B cell (primary cell): ENCODE data around the gene CEP128. TPM values are rescaled to one million over a fixed set of nuclear protein-coding genes. Genes with fewer than 3 reads are reported as not detected.

Experiments used
- ATAC-seq: fragments of 200-7000 bp; cut with Tn5 transposase; one replicate; pipeline ENCODE4 v1.10.0; 2021; ENCODE audit warnings: low read depth, mild to moderate bottlenecking, moderate number of reproducible peaks, moderate library complexity
- CTCF ChIA-PET: fragments of 350-600 bp; sonication (Branson Sonifier 250); formaldehyde crosslinking; loops from one replicate; lab custom pipeline; 2021; ENCODE audit warnings: antibody characterized with exemption, inconsistent platforms; lab: Charles Lee
- POLR2A ChIA-PET: fragments of 350-600 bp; sonication (Branson Sonifier 250); formaldehyde crosslinking; loops from one replicate; lab custom pipeline; 2021; ENCODE audit warnings: antibody characterized with exemption; lab: Charles Lee
- DNase-seq: peaks from one replicate; pipeline ENCODE4 v3.0.0; 2013
- H2AFZ ChIP-seq: 2 replicates; pipeline ENCODE4 v1.6.1; 2012; ENCODE audit warnings: mild to moderate bottlenecking, low read depth, low read length; ENCODE audit not compliant: insufficient read depth, poor library complexity, severe bottlenecking
- H3K27ac ChIP-seq, 2 donors: 1 replicate in 1 of 2; 2 replicates in 1 of 2; pipeline ENCODE4 v1.5.1; 2012 to 2013; ENCODE audit warnings: low read length in 2 of 2, mild to moderate bottlenecking in 2 of 2, moderate library complexity in 1 of 2
- H3K27me3 ChIP-seq, 4 experiments: fragments of 200-600 bp in 1 of 4; sonication (generic) in 1 of 4; replicated peaks in 1 of 4; 1 replicate in 2 of 4; 2 replicates in 2 of 4; pipeline versions ENCODE4 v1.6.1 to v1.7.0; 2013 to 2016; ENCODE audit warnings: low read length in 3 of 4, mild to moderate bottlenecking in 2 of 4, mixed read lengths in 1 of 4, moderate library complexity in 1 of 4; ENCODE audit not compliant: insufficient read depth in 4 of 4, control insufficient read depth in 3 of 4; ENCODE audit errors: control extremely low read depth in 1 of 4
- H3K36me3 ChIP-seq, 2 experiments: replicated peaks in 1 of 2; 1 replicate in 1 of 2; 2 replicates in 1 of 2; pipeline versions ENCODE4 v1.6.1 to v1.7.1; 2013; ENCODE audit warnings: low read length in 1 of 2; ENCODE audit not compliant: insufficient read depth in 2 of 2, control insufficient read depth in 1 of 2; ENCODE audit errors: control extremely low read depth in 1 of 2, extremely low read depth in 1 of 2
- H3K4me1 ChIP-seq, 2 donors: fragments of 200-600 bp in 1 of 2; sonication (generic) in 1 of 2; 1 replicate in 1 of 2; 2 replicates in 1 of 2; pipeline versions ENCODE4 v1.5.1 to v1.6.1; 2013 to 2017; ENCODE audit warnings: low read length in 2 of 2; ENCODE audit not compliant: control insufficient read depth in 2 of 2, insufficient read depth in 2 of 2
- H3K4me2 ChIP-seq: replicated peaks from 2 replicates; pipeline ENCODE3; 2012; ENCODE audit warnings: mild to moderate bottlenecking, low read depth, low read length; ENCODE audit not compliant: poor library complexity, severe bottlenecking
- H3K4me3 ChIP-seq, 5 experiments: fragments of 200-600 bp in 1 of 5; sonication (generic) in 1 of 5; 1 replicate in 3 of 5; 2 replicates in 2 of 5; pipeline versions ENCODE4 v1.5.1 to v1.7.0; 2011 to 2016; ENCODE audit warnings: low read length in 4 of 5, mild to moderate bottlenecking in 4 of 5, low read depth in 2 of 5, control low read depth in 1 of 5, moderate library complexity in 1 of 5; ENCODE audit not compliant: insufficient read depth in 1 of 5; ENCODE audit errors: control extremely low read depth in 1 of 5, extremely low read depth in 1 of 5
- H3K79me2 ChIP-seq: fragments of 200-600 bp; sonication (generic); one replicate; pipeline ENCODE4 v1.6.0; 2016; ENCODE audit warnings: low read length; ENCODE audit not compliant: control insufficient read depth, insufficient read depth
- H3K9ac ChIP-seq: fragments of 200-600 bp; sonication (generic); 2 replicates; pipeline ENCODE4 v1.6.1; 2017; ENCODE audit warnings: mild to moderate bottlenecking, low read length, moderate library complexity
- H3K9me3 ChIP-seq, 3 donors: one replicate each; pipeline versions ENCODE4 v1.6.1 to v1.7.1; 2013; ENCODE audit warnings: low read length in 2 of 3; ENCODE audit not compliant: control insufficient read depth in 2 of 3, insufficient read depth in 1 of 3; ENCODE audit errors: control extremely low read depth in 1 of 3
- H4K20me1 ChIP-seq: 2 replicates; pipeline ENCODE4 v1.6.0; 2012; ENCODE audit warnings: mild to moderate bottlenecking, low read length; ENCODE audit not compliant: insufficient read depth, control insufficient read depth, poor library complexity, severe bottlenecking
- H3K27ac Mint-ChIP-seq: one replicate; pipeline ENCODE4 v1.8.0; 2021; ENCODE audit warnings: mixed read lengths
- H3K27me3 Mint-ChIP-seq: one replicate; pipeline ENCODE4 v1.8.0; 2021; ENCODE audit warnings: mixed read lengths
- H3K4me1 Mint-ChIP-seq: one replicate; pipeline ENCODE4 v1.8.0; 2021; ENCODE audit warnings: mixed read lengths
- H3K4me3 Mint-ChIP-seq: one replicate; pipeline ENCODE4 v1.8.0; 2021; ENCODE audit warnings: mixed read lengths
- H3K9me3 Mint-ChIP-seq: one replicate; pipeline ENCODE4 v1.8.0; 2022; ENCODE audit warnings: mixed read lengths; ENCODE audit not compliant: insufficient read depth
- EZH2 ChIP-seq: IDR thresholded peaks from 2 replicates; pipeline ENCODE4 v1.6.1; 2012; ENCODE audit warnings: borderline replicate concordance, low read depth, mild to moderate bottlenecking, moderate library complexity, low read length; ENCODE audit not compliant: insufficient read depth, poor library complexity, severe bottlenecking
- WGBS: methylation state at CpG from one replicate; pipeline ENCODE4 v1.1.5; 2013; ENCODE audit warnings: missing lambda C conversion rate; ENCODE audit not compliant: insufficient coverage; 5-methylcytosine and 5-hydroxymethylcytosine counted together
- intact Hi-C: fragments of 100-400 bp; cut with micrococcal nuclease; formaldehyde crosslinking; loops from one replicate; pipeline ENCODE4 v1.10.0; 2022
- polyA plus RNA-seq: library from polyadenylated mRNA; depleted of rRNA; stranded (reverse); fragments of >200 nt; gene quantifications from 2 replicates; pipeline ENCODE4 v1.2.3, GENCODE V29; 2012
- total RNA-seq, 2 donors: library from RNA; stranded (reverse); fragments of 120-200 nt in 1 of 2; gene quantifications; 1 replicate in 1 of 2; 2 replicates in 1 of 2; pipeline versions ENCODE4 v1.2.3 to v1.2.4, GENCODE V29; 2013 to 2022
- TF ChIP-seq, protein P1 (sequence below): fragments of 200-600 bp; IDR thresholded peaks from one replicate; pipeline ENCODE4 v1.8.0; 2022; ENCODE audit warnings: antibody characterized with exemption, mild to moderate bottlenecking

The CEP128 gene
- total and polyA plus RNA-seq, 2 donors (not counting 1 experiment from before 2014, with no cell fraction given): 1.1 to 31.6 TPM

DNA sequence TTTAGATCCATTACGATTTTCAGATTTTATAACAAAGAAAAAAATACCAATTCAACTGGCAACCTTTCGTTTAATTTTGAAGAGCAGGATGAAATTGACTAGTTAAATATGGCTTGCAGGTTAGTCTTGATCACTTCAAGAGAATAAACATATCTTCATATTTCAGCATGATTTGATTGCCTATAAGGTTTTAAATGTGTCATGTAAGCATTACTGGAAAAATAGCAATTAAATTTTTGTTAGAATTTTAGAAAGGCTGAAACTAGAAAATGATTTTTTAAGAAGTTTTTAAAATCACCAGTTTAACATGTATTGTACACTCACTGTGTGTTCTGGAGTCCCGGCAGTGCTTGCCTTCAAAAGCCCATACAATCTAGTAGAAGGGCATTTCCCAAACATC, 420.1 kb downstream of the CEP128 start:
- TF ChIP-seq, protein P1, sequence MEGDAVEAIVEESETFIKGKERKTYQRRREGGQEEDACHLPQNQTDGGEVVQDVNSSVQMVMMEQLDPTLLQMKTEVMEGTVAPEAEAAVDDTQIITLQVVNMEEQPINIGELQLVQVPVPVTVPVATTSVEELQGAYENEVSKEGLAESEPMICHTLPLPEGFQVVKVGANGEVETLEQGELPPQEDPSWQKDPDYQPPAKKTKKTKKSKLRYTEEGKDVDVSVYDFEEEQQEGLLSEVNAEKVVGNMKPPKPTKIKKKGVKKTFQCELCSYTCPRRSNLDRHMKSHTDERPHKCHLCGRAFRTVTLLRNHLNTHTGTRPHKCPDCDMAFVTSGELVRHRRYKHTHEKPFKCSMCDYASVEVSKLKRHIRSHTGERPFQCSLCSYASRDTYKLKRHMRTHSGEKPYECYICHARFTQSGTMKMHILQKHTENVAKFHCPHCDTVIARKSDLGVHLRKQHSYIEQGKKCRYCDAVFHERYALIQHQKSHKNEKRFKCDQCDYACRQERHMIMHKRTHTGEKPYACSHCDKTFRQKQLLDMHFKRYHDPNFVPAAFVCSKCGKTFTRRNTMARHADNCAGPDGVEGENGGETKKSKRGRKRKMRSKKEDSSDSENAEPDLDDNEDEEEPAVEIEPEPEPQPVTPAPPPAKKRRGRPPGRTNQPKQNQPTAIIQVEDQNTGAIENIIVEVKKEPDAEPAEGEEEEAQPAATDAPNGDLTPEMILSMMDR: no peak
- no peak for TF ChIP-seq EZH2
- Histone ChIP-seq H3K27me3 (no peaks in the 10 kb centered on the region), H3K27ac (no peak overlapping the region), H4K20me1 (no peaks in the 10 kb centered on the region), H3K79me2 (no peaks in the 10 kb centered on the region), H3K9ac (no peak overlapping the region), H3K4me1 (no peaks in the 10 kb centered on the region), H2AFZ (no peak overlapping the region), H3K9me3 (no peaks in the 10 kb centered on the region), H3K36me3 (peaks cover 0 to 3% of the 10 kb centered on the region in 2 experiments), H3K4me2 (no peak overlapping the region), H3K4me3 (no peak overlapping the region)
- Mint-ChIP-seq H3K4me1 (no peaks in the 10 kb centered on the region), H3K27ac (no peak overlapping the region), H3K9me3 (peaks cover 2% of the 10 kb centered on the region), H3K27me3 (no peaks in the 10 kb centered on the region), H3K4me3 (no peak overlapping the region)
- POLR2A ChIA-PET: no interaction called here
- ATAC-seq (no peak), DNase-seq (no peak)
- CTCF ChIA-PET: no interaction called here
- no CpG with 5 or more reads among the region's 3 CpGs for WGBS
- intact Hi-C loops: no loop called here

DNA sequence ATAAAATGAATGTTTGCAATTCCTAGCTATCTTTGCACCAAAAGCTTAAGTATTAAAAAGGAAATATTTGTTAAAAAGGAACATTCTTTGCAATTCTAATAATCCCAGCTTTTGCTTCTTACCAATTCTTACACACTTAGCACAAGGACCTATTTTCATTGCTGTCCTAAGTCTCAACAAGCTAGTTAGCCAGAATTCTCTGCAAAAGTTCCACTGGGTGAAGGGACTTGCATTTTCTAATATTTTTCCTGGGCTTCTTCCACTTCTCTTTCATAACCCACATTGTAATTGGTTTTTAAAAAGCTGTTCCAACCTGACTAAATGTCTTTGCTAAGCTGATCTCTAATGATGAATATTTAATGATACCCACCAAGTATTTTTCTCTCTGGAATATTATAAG, 422.5 kb downstream of the CEP128 start:
- no peak overlapping the region for H3K9ac ChIP-seq
- H2AFZ ChIP-seq: no peak overlapping the region
- H3K9me3 ChIP-seq: peaks cover 0 to 9% (median 0%) of the 10 kb centered on the region in 3 donors
- intact Hi-C loops: no loop called here
- CTCF ChIA-PET: no interaction called here
- Mint-ChIP-seq H3K4me3 (no peak overlapping the region), H3K27me3 (no peaks in the 10 kb centered on the region), H3K4me1 (no peaks in the 10 kb centered on the region), H3K27ac (no peak overlapping the region), H3K9me3 (peaks cover 5% of the 10 kb centered on the region)
- H3K4me2 ChIP-seq: no peak overlapping the region
- H3K4me1 ChIP-seq: no peaks in the 10 kb centered on the region
- TF ChIP-seq EZH2: no peak
- TF ChIP-seq, protein P1: no peak
- POLR2A ChIA-PET: no interaction called here
- no peak overlapping the region for H3K4me3 ChIP-seq
- H3K27me3 ChIP-seq: no peaks in the 10 kb centered on the region
- H4K20me1 ChIP-seq: no peaks in the 10 kb centered on the region
- no peaks in the 10 kb centered on the region for H3K79me2 ChIP-seq
- ATAC-seq (no peak), DNase-seq (no peak)
- H3K36me3 ChIP-seq: no peaks in the 10 kb centered on the region
- no peak overlapping the region for H3K27ac ChIP-seq
